ENCODE results near the gene UST.

The UST gene

DNA sequence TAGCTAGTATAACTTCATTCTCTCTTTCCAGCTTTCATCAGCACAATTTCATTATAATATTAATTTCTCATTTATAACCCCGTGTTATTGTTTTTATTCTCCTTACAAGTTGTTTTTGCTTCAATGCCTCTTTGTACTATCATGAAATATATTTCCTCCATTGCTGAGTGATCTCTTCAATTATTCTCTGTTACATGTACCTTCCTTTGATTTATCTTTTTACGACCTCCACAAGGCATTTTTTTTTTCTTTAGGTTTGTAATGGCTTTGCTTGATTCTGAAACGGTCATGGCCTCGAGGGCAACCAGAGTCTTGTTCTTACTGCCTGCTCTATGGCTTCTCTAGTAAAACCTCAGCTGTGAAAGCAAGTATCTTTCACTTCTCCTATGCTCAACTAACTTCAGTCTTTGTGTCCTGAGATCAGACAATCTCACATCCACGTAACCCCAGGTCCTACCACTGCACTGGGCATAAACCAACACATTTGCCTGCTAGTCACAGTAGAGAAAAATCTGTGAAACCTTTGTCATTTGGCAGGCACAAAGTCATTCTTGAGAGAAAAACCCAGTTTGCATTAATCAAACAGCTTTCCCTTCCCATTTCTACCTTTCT lies 119.9 kb downstream of the UST start:
- H3K27me3 Mint-ChIP-seq (ENCODE audit: low read depth, poor library complexity): peaks cover 6% of the 10 kb centered on the region
- no peak overlapping the region for H3K4me3 Mint-ChIP-seq
- H3K27ac Mint-ChIP-seq: peak overlapping the region; percentile 98
- no peak for TF ChIP-seq CTCF (IDR thresholded peaks at IDR 0.05)
- no peak for DNase-seq
- H3K4me1 Mint-ChIP-seq: peaks cover 66% of the 10 kb centered on the region
- H3K9me3 Mint-ChIP-seq: peaks cover 28% of the 10 kb centered on the region
- H3K36me3 Mint-ChIP-seq (ENCODE audit: low read depth): peaks cover 24% of the 10 kb centered on the region

- Mint-ChIP-seq H3K4me3 (no peak overlapping the region), H3K27ac (peak overlapping the region; percentile 98), H3K4me1 (peaks cover 66% of the 10 kb centered on the region), H3K36me3 (ENCODE audit: low read depth) (peaks cover 19% of the 10 kb centered on the region), H3K9me3 (peaks cover 17% of the 10 kb centered on the region), H3K27me3 (ENCODE audit: low read depth, poor library complexity) (peaks cover 6% of the 10 kb centered on the region)
- no peak for DNase-seq
- no peak for TF ChIP-seq CTCF (IDR thresholded peaks at IDR 0.05)
Observed at GRCh38 chr6:148867862-148868261, 121.0 kb downstream of the UST start.

DNA sequence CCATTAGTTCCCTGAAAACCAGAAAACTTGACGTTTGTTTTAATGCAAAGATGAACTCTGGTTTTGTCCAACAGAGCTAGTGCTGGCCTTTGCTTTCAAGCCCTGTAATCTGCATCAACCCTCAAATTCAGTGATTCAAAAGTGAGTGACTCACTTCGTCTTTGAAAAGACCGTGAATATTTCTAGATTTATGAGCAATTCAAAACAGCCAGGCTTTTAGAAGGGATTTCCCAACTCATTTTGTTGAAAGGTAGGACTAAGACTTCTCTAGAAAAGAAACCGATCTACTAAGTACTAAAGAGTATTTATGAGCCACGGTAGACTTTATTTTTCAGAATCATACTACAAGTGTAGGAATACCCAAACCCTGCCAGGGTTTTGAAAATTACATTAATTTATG lies 121.5 kb downstream of the UST start:
- H3K4me3 Mint-ChIP-seq: no peak overlapping the region
- H3K9me3 Mint-ChIP-seq: peaks cover 12% of the 10 kb centered on the region
- TF ChIP-seq CTCF (IDR thresholded peaks at IDR 0.05): no peak
- no peak for DNase-seq
- peaks cover 16% of the 10 kb centered on the region for H3K36me3 Mint-ChIP-seq (ENCODE audit: low read depth)
- H3K27ac Mint-ChIP-seq: no peak overlapping the region
- H3K27me3 Mint-ChIP-seq (ENCODE audit: low read depth, poor library complexity): peaks cover 6% of the 10 kb centered on the region
- H3K4me1 Mint-ChIP-seq: peaks cover 66% of the 10 kb centered on the region

GRCh38 chr6:148868901-148869300 lies 122.1 kb downstream of the UST start:
- Mint-ChIP-seq H3K27me3 (ENCODE audit: low read depth, poor library complexity) (peaks cover 6% of the 10 kb centered on the region), H3K4me3 (no peak overlapping the region), H3K4me1 (peaks cover 68% of the 10 kb centered on the region), H3K9me3 (peaks cover 6% of the 10 kb centered on the region), H3K27ac (peak overlapping the region; percentile 7), H3K36me3 (ENCODE audit: low read depth) (peaks cover 11% of the 10 kb centered on the region)
- no peak for TF ChIP-seq CTCF (IDR thresholded peaks at IDR 0.05)
- DNase-seq: no peak

DNA sequence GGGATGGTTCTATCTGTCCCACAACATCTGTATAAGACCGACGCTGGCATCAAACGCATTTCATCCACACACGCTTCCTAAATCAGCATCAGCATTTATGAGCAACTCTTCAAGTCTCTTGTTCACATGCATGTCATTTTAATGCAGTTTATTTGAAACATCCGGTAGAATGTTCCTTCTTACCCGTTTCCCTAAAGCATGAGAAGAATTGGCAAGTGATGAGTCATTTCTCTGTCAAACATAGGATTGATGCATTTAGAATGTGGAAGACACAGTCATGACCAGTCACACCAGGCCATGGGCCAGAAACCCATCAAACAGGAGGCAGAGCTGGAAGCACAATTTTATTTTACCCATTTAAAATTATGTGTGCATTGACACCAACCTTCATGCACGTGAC lies 122.8 kb downstream of the UST start:
- H3K4me1 Mint-ChIP-seq: peaks cover 69% of the 10 kb centered on the region
- H3K4me3 Mint-ChIP-seq: no peak overlapping the region
- no peak for TF ChIP-seq CTCF (IDR thresholded peaks at IDR 0.05)
- peaks cover 8% of the 10 kb centered on the region for H3K36me3 Mint-ChIP-seq (ENCODE audit: low read depth)
- peaks cover 6% of the 10 kb centered on the region for H3K27me3 Mint-ChIP-seq (ENCODE audit: low read depth, poor library complexity)
- DNase-seq: no peak
- H3K27ac Mint-ChIP-seq: peak overlapping the region; percentile 38
- H3K9me3 Mint-ChIP-seq: peaks cover 1% of the 10 kb centered on the region

GRCh38 chr6:148873154-148873553 lies 126.3 kb downstream of the UST start:
- Mint-ChIP-seq H3K27me3 (ENCODE audit: low read depth, poor library complexity) (peaks cover 6% of the 10 kb centered on the region), H3K27ac (no peak overlapping the region), H3K9me3 (no peaks in the 10 kb centered on the region), H3K4me3 (no peak overlapping the region), H3K4me1 (peaks cover 43% of the 10 kb centered on the region), H3K36me3 (ENCODE audit: low read depth) (peaks cover 11% of the 10 kb centered on the region)
- DNase-seq: no peak
- no peak for TF ChIP-seq CTCF (IDR thresholded peaks at IDR 0.05)

Data from nephron progenitor cell (in vitro differentiated cells).